ENCODE measurements around the gene PEX16.
A peak's percentile ranks its signal among the peaks of the same experiment; 100 is the strongest.

Gene PEX16

GRCh38 chr11:45876401-45876800 is 41.3 kb downstream of the PEX16 start:
- TF ChIP-seq CTCF (IDR thresholded peaks at IDR 0.05; ENCODE audit: low read length, missing control alignments): no peak
- DNase-seq (ENCODE audit: low read depth): no peak
- H3K4me3 ChIP-seq (replicated peaks; ENCODE audit: low read depth, low read length): no peak overlapping the region

GRCh38 chr11:45872651-45873356 is 44.9 kb downstream of the PEX16 start:
- H3K4me3 ChIP-seq (replicated peaks; ENCODE audit: low read depth, low read length): no peak overlapping the region
- TF ChIP-seq CTCF (IDR thresholded peaks at IDR 0.05; ENCODE audit: low read length, missing control alignments): peak; percentile 84
- DNase-seq (ENCODE audit: low read depth): peak; percentile 81

GRCh38 chr11:45871638-45872037 is 46.0 kb downstream of the PEX16 start:
- H3K4me3 ChIP-seq (replicated peaks; ENCODE audit: low read depth, low read length): no peak overlapping the region
- no peak for TF ChIP-seq CTCF (IDR thresholded peaks at IDR 0.05; ENCODE audit: low read length, missing control alignments)
- no peak for DNase-seq (ENCODE audit: low read depth)

- no peak for DNase-seq (ENCODE audit: low read depth)
- no peak for TF ChIP-seq CTCF (IDR thresholded peaks at IDR 0.05; ENCODE audit: low read length, missing control alignments)
- no peak overlapping the region for H3K4me3 ChIP-seq (replicated peaks; ENCODE audit: low read depth, low read length)
These were observed 47.0 kb downstream of the PEX16 start for GRCh38 chr11:45870706-45871105.

GRCh38 chr11:45869551-45869950 is 48.1 kb downstream of the PEX16 start:
- DNase-seq (ENCODE audit: low read depth): no peak
- TF ChIP-seq CTCF (IDR thresholded peaks at IDR 0.05; ENCODE audit: low read length, missing control alignments): no peak
- H3K4me3 ChIP-seq (replicated peaks; ENCODE audit: low read depth, low read length): no peak overlapping the region

- TF ChIP-seq CTCF (IDR thresholded peaks at IDR 0.05; ENCODE audit: low read length, missing control alignments): no peak
- DNase-seq (ENCODE audit: low read depth): peak; percentile 39
- H3K4me3 ChIP-seq (replicated peaks; ENCODE audit: low read depth, low read length): no peak overlapping the region
These were observed 53.6 kb downstream of the PEX16 start for GRCh38 chr11:45864041-45864440.
